Measurements from ENCODE around the gene GFOD2.
A peak's percentile ranks its signal among the peaks of the same experiment; 100 is the strongest.

The GFOD2 gene

DNA sequence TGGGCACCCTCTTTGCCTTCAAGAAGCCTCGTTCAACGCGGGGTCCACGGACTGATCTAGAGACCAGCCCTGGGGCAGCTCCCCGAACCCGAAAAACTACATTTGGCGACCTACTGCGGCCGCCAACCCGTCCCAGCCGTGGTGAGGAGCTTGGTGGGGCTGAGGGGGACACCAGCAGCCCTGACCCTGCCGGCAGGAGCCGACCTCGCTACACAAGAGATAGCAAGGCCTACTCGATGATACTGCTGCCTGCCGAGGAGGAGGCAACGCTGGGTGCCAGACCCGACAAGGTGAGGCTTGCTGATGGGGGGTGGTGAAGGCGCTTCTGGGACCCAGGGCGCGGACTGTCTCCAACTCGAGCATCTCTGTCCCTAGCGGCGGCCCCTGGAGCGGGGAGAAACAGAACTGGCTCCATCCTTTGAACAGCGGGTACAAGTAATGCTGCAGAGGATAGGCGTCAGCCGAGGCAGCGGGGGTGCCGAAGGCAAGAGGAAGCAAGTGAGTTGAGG, 64.7 kb downstream of the GFOD2 start:
- Histone ChIP-seq H3K18ac (ENCODE audit: low read length) (no peak overlapping the region), H2BK12ac (ENCODE audit: low read length) (no peak overlapping the region), H2BK120ac (ENCODE audit: insufficient read depth, low read length, poor library complexity) (no peak overlapping the region), H3K27me3 (ENCODE audit: insufficient read depth, low read length) (no peaks in the 10 kb centered on the region), H3K27ac (ENCODE audit: low read depth, low read length) (no peak overlapping the region), H4K12ac (ENCODE audit: low read depth, low read length) (no peak overlapping the region), H2BK5ac (ENCODE audit: low read depth, low read length, poor library complexity) (no peak overlapping the region), H3K4me1 (ENCODE audit: control insufficient read depth in 1 of 2, insufficient read depth in 2 of 2, low read length in 2 of 2) (peaks cover 10 to 15% of the 10 kb centered on the region in 2 experiments), H3K9ac (ENCODE audit: low read length) (no peak overlapping the region), H3K23ac (ENCODE audit: low read length) (no peak overlapping the region), H3K4me3 (ENCODE audit: low read depth, low read length) (no peak overlapping the region), H2AK5ac (ENCODE audit: low read length) (no peak overlapping the region), H4K91ac (ENCODE audit: low read depth, low read length) (no peak overlapping the region), H3K14ac (ENCODE audit: low read length) (no peak overlapping the region), H3K79me1 (ENCODE audit: low read length) (no peaks in the 10 kb centered on the region), H3K4me2 (ENCODE audit: low read length) (no peak overlapping the region), H2AFZ (ENCODE audit: insufficient read depth, low read length, poor library complexity) (no peak overlapping the region), H3K79me2 (ENCODE audit: control insufficient read depth, insufficient read depth, low read length, poor library complexity) (no peaks in the 10 kb centered on the region), H3K9me3 (ENCODE audit: insufficient read depth, low read depth, low read length) (peaks cover 6% of the 10 kb centered on the region), H3K36me3 (ENCODE audit: control insufficient read depth in 1 of 2, insufficient read depth in 2 of 2, low read length in 2 of 2) (peaks cover 9 to 17% of the 10 kb centered on the region in 2 experiments), H4K8ac (ENCODE audit: low read depth, low read length) (no peak overlapping the region), H3K4ac (ENCODE audit: low read depth, low read length) (no peak overlapping the region)
- no peak for DNase-seq
- WGBS (ENCODE audit: extremely low coverage, insufficient coverage, insufficient read length) = no CpG with 5 or more reads among the region's 30 CpGs

DNA sequence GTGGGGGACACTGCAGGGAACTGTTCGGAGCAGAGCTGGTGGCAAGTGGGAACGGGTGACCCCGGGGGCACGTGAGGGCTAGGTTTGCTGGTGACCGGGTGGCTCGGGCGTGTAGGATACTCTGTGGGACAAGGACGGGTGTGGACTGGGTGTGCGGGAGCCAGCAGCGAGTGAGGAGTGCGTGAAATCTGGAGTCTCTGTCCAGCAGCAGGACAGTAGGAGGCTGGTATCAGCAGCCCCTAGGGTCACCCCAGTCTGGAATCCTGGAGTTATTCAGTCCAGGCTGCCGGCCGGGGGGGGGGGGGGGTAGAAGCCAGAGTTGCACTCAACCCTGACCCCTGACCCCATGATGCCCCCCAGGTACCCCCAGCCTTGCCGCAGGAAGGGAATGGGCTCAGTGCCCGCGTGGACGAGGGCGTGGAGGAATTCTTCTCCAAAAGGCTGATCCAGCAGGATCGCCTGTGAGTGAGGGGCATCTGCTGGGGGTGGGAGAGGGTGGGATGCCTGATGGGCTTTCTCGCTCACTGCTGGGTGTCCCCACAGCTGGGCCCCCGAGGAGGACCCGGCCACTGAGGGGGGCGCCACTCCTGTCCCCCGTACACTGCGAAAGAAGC, 65.2 kb downstream of the GFOD2 start:
- Histone ChIP-seq H3K4me2 (ENCODE audit: low read length) (peak overlapping the region; percentile 84), H3K9ac (ENCODE audit: low read length) (no peak overlapping the region), H2AK5ac (ENCODE audit: low read length) (no peak overlapping the region), H4K8ac (ENCODE audit: low read depth, low read length) (no peak overlapping the region), H3K18ac (ENCODE audit: low read length) (no peak overlapping the region), H3K9me3 (ENCODE audit: insufficient read depth, low read depth, low read length) (peaks cover 7% of the 10 kb centered on the region), H4K91ac (ENCODE audit: low read depth, low read length) (no peak overlapping the region), H2BK12ac (ENCODE audit: low read length) (no peak overlapping the region), H3K27me3 (ENCODE audit: insufficient read depth, low read length) (no peaks in the 10 kb centered on the region), H3K79me1 (ENCODE audit: low read length) (no peaks in the 10 kb centered on the region), H3K79me2 (ENCODE audit: control insufficient read depth, insufficient read depth, low read length, poor library complexity) (no peaks in the 10 kb centered on the region), H3K36me3 (ENCODE audit: control insufficient read depth in 1 of 2, insufficient read depth in 2 of 2, low read length in 2 of 2) (peaks cover 9 to 17% of the 10 kb centered on the region in 2 experiments), H4K12ac (ENCODE audit: low read depth, low read length) (no peak overlapping the region), H3K23ac (ENCODE audit: low read length) (no peak overlapping the region), H3K14ac (ENCODE audit: low read length) (no peak overlapping the region), H2AFZ (ENCODE audit: insufficient read depth, low read length, poor library complexity) (no peak overlapping the region), H3K4me3 (ENCODE audit: low read depth, low read length) (no peak overlapping the region), H2BK120ac (ENCODE audit: insufficient read depth, low read length, poor library complexity) (no peak overlapping the region), H3K4ac (ENCODE audit: low read depth, low read length) (no peak overlapping the region), H3K4me1 (ENCODE audit: control insufficient read depth in 1 of 2, insufficient read depth in 2 of 2, low read length in 2 of 2) (peaks cover 7 to 10% of the 10 kb centered on the region in 2 experiments), H2BK5ac (ENCODE audit: low read depth, low read length, poor library complexity) (no peak overlapping the region), H3K27ac (ENCODE audit: low read depth, low read length) (no peak overlapping the region)
- DNase-seq = no peak
- no CpG with 5 or more reads among the region's 25 CpGs for WGBS (ENCODE audit: extremely low coverage, insufficient coverage, insufficient read length)

DNA sequence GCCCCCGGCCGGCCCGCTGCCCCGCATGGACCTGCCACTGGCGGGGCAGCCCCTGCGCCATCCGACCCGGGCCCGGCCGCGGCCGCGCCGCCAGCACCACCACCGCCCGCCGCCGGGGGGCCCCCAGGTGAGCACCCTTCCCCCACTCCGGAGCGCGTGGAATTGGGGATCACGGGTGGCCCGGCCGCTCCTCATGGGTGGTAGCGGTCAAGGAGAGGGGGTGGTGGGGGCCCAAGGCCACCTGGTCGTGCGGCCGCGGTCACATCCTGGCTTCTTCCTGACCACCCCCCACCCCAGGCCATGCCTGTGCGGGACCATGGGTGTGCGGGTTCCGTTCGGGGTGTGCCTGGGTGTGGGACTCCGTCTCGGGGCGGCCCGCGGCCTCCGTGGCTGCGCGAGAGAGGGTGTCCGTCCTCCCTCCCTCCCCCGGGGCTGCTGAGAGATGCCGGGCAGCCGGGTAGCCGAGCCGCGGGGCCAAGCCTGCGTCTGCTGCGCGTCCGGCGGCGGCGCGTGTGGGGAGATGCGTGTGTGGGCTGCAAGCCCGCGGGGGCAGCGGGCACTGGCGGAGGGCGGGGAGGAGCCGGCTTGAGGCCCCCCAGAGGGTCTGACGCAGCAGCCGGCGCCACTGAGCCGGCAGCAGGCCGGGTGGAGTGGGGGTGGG, 65.9 kb downstream of the GFOD2 start:
- no peak overlapping the region for H3K23ac ChIP-seq (ENCODE audit: low read length)
- no peak overlapping the region for H4K8ac ChIP-seq (ENCODE audit: low read depth, low read length)
- no peak overlapping the region for H2BK120ac ChIP-seq (ENCODE audit: insufficient read depth, low read length, poor library complexity)
- no peak overlapping the region for H2BK5ac ChIP-seq (ENCODE audit: low read depth, low read length, poor library complexity)
- H3K79me1 ChIP-seq (ENCODE audit: low read length) = no peaks in the 10 kb centered on the region
- no peaks in the 10 kb centered on the region for H3K79me2 ChIP-seq (ENCODE audit: control insufficient read depth, insufficient read depth, low read length, poor library complexity)
- peaks cover 7 to 14% of the 10 kb centered on the region in 2 experiments for H3K36me3 ChIP-seq (ENCODE audit: control insufficient read depth in 1 of 2, insufficient read depth in 2 of 2, low read length in 2 of 2)
- no peaks in the 10 kb centered on the region for H3K27me3 ChIP-seq (ENCODE audit: insufficient read depth, low read length)
- H3K27ac ChIP-seq (ENCODE audit: low read depth, low read length) = no peak overlapping the region
- no peak overlapping the region for H4K91ac ChIP-seq (ENCODE audit: low read depth, low read length)
- no peak overlapping the region for H3K4ac ChIP-seq (ENCODE audit: low read depth, low read length)
- H2BK12ac ChIP-seq (ENCODE audit: low read length) = no peak overlapping the region
- WGBS (ENCODE audit: extremely low coverage, insufficient coverage, insufficient read length) = no CpG with 5 or more reads among the region's 68 CpGs
- no peak overlapping the region for H3K18ac ChIP-seq (ENCODE audit: low read length)
- H2AK5ac ChIP-seq (ENCODE audit: low read length) = no peak overlapping the region
- H3K9ac ChIP-seq (ENCODE audit: low read length) = no peak overlapping the region
- H2AFZ ChIP-seq (ENCODE audit: insufficient read depth, low read length, poor library complexity) = no peak overlapping the region
- H3K4me3 ChIP-seq (ENCODE audit: low read depth, low read length) = peak overlapping the region; percentile 55
- H3K14ac ChIP-seq (ENCODE audit: low read length) = no peak overlapping the region
- no peak overlapping the region for H4K12ac ChIP-seq (ENCODE audit: low read depth, low read length)
- peak overlapping the region; percentile 84 for H3K4me2 ChIP-seq (ENCODE audit: low read length)
- peaks cover 9% of the 10 kb centered on the region for H3K9me3 ChIP-seq (ENCODE audit: insufficient read depth, low read depth, low read length)
- H3K4me1 ChIP-seq (ENCODE audit: control insufficient read depth in 1 of 2, insufficient read depth in 2 of 2, low read length in 2 of 2) = peaks cover 7 to 10% of the 10 kb centered on the region in 2 experiments
- no peak for DNase-seq

DNA sequence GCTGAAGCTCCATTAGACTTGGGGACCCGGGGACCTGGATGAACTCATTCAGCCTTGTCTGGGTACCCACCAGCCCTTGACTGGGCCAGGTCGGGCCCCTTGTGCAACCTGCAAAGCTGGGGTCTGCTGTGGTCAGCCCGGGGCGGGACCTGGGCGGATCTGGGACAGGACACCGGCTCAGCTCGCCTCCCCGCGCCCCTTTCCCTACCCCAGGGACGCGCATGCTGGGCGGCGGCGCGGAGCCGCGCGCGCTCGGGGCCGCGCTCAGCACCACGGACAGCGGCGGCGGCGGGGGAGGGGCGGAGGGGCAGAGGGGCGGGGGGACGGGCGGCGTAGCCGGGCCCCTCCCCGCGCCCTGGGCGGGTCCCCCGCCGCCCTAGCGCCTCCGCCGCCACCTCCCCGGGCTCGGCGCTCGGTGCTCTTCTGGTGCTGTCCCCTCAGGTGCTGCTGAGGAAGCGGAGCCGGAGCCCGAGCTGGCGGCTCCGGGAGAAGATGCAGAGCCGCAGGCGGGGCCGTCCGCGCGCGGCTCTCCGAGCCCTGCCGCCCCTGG, 66.5 kb downstream of the GFOD2 start:
- Histone ChIP-seq H3K4me2 (ENCODE audit: low read length) (peak overlapping the region; percentile 84), H3K18ac (ENCODE audit: low read length) (no peak overlapping the region), H3K27me3 (ENCODE audit: insufficient read depth, low read length) (no peaks in the 10 kb centered on the region), H3K79me2 (ENCODE audit: control insufficient read depth, insufficient read depth, low read length, poor library complexity) (no peaks in the 10 kb centered on the region), H2BK120ac (ENCODE audit: insufficient read depth, low read length, poor library complexity) (no peak overlapping the region), H3K79me1 (ENCODE audit: low read length) (no peaks in the 10 kb centered on the region), H4K91ac (ENCODE audit: low read depth, low read length) (no peak overlapping the region), H3K9ac (ENCODE audit: low read length) (no peak overlapping the region), H3K4ac (ENCODE audit: low read depth, low read length) (no peak overlapping the region), H4K8ac (ENCODE audit: low read depth, low read length) (no peak overlapping the region), H2BK5ac (ENCODE audit: low read depth, low read length, poor library complexity) (no peak overlapping the region), H2AFZ (ENCODE audit: insufficient read depth, low read length, poor library complexity) (no peak overlapping the region), H3K9me3 (ENCODE audit: insufficient read depth, low read depth, low read length) (peaks cover 9% of the 10 kb centered on the region), H2BK12ac (ENCODE audit: low read length) (no peak overlapping the region), H3K4me1 (ENCODE audit: control insufficient read depth in 1 of 2, insufficient read depth in 2 of 2, low read length in 2 of 2) (peaks cover 7 to 10% of the 10 kb centered on the region in 2 experiments), H3K14ac (ENCODE audit: low read length) (no peak overlapping the region), H3K23ac (ENCODE audit: low read length) (no peak overlapping the region), H4K12ac (ENCODE audit: low read depth, low read length) (no peak overlapping the region), H3K4me3 (ENCODE audit: low read depth, low read length) (peak overlapping the region; percentile 55), H3K36me3 (ENCODE audit: control insufficient read depth in 1 of 2, insufficient read depth in 2 of 2, low read length in 2 of 2) (peaks cover 3 to 8% of the 10 kb centered on the region in 2 experiments), H3K27ac (ENCODE audit: low read depth, low read length) (no peak overlapping the region), H2AK5ac (ENCODE audit: low read length) (no peak overlapping the region)
- WGBS (ENCODE audit: extremely low coverage, insufficient coverage, insufficient read length) = no CpG with 5 or more reads among the region's 59 CpGs
- peak in 1 of 2 donors; percentile 27 for DNase-seq
